HL-60 (cell line): ENCODE data around the gene AIFM3.

Source experiments
- SPI1 ChIP-seq: IDR thresholded peaks from 2 replicates; pipeline ENCODE4 v1.6.1; 2012; ENCODE audit warnings: low read depth, mild to moderate bottlenecking, borderline replicate concordance
- TF ChIP-seq, protein P1 (sequence below): IDR thresholded peaks from one replicate; pipeline ENCODE4 v1.5.1; 2011; ENCODE audit warnings: low read length, control low read depth, inconsistent platforms; ENCODE audit not compliant: insufficient read depth

DNA sequence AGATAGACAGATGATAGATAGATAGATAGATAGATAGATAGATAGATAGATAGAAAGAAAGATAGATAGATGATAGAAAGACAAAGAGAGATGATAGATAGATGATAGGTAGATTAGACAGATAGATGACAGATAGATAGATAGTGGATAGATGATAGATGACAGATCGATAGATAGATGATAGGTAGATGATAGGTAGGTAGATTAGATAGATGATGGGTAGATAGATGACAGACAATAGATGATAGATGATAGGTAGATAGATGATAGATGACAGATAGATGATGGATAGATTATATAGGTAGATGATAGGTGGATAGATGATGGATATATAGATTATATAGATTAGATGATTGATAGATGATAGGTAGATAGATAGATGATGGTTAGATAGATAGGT is 19.3 kb downstream of the AIFM3 start:
- TF ChIP-seq SPI1, result no peak
- TF ChIP-seq, protein P1, sequence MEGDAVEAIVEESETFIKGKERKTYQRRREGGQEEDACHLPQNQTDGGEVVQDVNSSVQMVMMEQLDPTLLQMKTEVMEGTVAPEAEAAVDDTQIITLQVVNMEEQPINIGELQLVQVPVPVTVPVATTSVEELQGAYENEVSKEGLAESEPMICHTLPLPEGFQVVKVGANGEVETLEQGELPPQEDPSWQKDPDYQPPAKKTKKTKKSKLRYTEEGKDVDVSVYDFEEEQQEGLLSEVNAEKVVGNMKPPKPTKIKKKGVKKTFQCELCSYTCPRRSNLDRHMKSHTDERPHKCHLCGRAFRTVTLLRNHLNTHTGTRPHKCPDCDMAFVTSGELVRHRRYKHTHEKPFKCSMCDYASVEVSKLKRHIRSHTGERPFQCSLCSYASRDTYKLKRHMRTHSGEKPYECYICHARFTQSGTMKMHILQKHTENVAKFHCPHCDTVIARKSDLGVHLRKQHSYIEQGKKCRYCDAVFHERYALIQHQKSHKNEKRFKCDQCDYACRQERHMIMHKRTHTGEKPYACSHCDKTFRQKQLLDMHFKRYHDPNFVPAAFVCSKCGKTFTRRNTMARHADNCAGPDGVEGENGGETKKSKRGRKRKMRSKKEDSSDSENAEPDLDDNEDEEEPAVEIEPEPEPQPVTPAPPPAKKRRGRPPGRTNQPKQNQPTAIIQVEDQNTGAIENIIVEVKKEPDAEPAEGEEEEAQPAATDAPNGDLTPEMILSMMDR, result no peak
